Endometrial microvascular endothelial cells (primary cell): ENCODE data around the gene VPS13A. TPM values are rescaled to one million over a fixed set of nuclear protein-coding genes. Genes with fewer than 3 reads are reported as not detected.

Source experiments
- in situ Hi-C: cut with HindIII; loops from 2 replicates; pipeline ENCODE4 v1.10.0; 2017; ENCODE audit warnings: low sequenced_read_pairs, low pct_unique_long_range_greater_than_20kb; ENCODE audit errors: inconsistent ontology term
- total RNA-seq: library from RNA; depleted of rRNA; stranded (reverse); fragments of >200 nt; gene quantifications from one replicate; pipeline ENCODE4 v1.2.3, GENCODE V29; 2015; ENCODE audit errors: inconsistent ontology term

VPS13A gene
- total RNA-seq, 1 donor from 2014 or later: 11.3 TPM

DNA sequence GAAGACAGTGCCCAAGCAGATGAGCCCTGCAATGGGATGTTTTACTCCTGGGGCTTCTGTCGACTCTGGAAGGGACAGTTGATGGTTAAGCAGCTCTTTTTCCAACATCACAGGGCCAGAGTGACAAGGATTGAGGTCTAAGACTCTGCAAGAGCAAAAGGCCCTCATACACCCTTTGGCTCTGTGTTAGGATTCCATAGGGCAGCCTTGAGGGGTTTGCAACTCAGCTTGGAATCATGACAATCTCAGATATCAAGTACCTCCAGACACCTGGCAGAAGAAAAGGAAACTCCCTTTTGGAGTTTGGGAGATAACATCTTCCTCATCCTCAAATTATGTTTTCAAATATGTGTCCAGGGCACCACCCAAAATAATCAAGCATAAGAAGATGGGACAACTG lies 265.1 kb downstream of the VPS13A start:
- in situ Hi-C loops: no loop called here

DNA sequence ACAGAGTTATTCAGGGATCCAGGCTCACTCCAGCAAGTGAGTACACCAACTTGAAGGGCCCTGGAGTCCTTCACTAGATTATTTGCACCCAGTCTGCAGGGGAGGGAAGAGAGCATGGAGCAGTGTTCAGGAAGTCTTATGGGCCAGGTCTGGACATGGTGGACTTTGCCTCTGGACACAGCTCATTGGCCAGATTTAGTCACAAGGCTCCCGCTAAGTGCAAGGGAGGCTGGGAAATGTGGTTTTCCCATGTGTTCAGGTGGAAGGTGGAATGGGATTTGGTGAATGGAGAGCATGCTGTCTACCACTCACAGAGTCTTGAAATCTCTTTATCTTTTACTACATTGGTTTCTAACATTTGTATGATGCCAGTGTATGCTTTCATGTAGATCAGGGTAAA lies 270.3 kb downstream of the VPS13A start:
- in situ Hi-C loops: no loop called here

DNA sequence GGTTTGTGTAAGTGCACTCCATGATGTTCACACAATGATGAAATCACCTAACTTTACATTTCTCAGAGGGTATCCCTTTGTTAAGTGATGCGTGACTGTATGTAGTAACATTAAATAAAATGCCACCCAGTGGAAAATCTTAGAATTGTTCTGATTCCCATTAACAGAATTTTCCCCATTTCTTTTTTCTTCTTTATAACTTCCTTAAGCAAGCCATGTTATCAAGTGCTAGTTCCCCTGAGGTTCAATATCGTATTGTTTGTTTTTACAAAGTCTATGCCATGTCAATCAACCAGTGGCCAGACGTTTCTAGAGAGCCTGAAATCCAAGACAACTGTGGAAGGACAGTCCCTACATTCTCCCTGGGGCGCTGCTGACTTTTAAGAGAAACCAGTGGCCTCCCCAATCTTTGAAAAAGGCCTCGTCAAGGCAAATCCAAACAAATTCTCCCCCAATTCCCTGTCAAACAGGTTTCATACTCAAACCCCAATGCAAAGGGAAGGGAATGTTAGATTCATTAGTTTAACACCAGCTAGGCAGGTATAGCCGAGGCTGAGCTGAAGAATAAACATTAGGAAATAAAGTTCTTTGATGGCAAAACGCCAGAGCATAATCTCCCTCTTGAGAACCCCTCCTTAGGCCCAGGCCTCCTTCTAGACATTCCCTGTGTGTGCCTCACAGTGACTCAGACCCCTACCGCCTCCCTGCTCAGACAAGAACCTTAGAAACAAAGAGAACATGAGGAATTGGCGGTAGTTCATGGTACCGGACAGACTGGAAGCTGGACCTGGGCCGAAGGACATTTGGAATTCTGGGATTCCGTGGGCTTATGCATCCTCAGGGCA lies 272.1 kb downstream of the VPS13A start:
- in situ Hi-C loops: no loop called here

DNA sequence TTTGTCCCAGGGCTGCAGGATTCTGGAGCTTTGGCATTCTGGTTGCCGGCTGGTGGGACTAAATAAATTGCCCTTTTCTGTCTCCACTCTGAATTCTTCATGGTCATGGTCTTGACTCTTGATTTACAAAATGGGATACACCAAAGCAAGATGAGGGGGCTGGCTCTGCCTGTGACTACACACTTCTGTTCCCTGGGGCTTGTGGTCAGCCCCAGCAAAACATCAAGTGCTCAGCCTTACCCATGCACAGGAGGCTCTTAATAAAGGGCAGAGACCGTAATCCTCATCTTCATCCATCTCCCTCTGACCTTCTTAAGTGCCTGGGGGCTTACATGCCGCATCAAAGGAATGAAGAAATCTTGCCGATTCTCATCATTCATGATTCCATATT lies 272.7 kb downstream of the VPS13A start:
- in situ Hi-C loops: no loop called here

DNA sequence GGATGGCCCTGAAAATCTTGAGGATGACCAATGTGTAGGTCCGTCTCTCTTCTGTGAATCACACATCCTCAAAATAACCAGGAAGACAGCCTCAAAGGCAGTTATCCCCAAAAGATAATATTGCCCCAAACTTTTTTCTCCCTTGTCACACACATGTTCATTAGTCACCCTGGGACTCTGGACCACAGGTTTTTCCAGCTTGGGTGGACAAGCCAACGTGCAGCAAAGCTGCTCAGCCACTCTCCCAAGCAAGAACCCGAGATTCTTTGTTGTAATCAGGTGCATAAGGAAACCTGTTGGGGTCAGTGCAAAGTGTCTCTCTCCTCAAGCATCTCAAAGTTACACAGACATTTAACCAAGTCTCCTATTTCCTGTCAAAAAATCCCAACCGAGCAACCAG lies 274.2 kb downstream of the VPS13A start:
- in situ Hi-C loops: no loop called here

DNA sequence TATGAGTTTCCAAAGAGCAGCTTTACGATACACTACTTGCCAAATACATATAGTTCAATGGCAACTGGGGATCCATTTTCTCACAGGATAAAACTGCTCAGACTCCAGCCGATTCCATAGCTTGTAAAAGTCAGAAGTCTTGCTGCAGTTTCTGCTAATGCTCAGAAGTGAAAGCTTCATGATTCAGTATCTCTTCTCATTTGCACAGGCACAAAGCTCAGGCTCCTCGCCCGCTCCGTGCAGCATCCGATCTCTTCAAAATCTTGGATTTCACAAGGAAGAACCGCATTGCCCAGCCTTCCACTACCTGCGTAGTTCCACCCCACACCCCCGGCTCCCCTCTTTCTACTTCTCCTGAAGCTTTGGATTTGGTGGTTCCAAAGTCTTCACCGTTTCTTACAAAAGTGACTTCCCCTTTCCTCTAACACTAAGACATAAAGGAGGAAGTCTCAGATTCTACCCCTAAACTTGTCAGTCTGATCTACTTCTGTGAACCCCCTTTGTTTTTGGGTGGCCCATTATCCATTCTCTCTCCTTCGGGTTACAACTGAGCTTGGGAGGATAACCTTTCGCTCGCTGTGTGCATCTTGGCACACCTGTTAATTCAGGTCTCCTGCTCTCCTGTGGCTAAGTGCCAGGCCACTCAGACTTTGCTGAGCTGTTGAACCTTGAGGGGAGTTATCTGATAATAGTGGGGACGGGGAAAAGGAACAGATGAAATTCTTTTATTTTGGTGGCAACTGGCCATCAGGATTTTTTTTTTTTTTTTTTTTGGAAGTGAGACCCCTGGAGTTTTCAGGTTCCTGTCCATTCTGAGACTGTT lies 276.7 kb downstream of the VPS13A start:
- in situ Hi-C loops: no loop called here

DNA sequence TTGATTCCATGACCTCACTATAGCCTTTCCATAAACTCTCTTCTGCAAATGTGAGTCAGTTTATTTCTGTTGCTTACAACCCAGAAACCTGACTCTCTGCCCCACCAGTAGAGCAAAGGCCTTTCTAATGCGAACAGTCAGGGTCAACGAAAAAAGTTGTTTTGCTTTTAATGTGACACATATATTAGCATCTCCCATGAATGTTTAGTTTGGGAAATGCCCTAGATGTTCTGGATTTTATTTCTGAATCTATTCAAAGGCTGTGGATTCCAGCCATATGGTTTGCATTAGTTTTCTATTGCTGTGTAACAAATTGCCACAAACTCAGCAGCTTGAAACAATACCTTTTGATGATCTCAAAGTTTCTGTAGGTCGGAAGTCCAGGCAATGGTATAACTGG lies 277.3 kb downstream of the VPS13A start:
- in situ Hi-C loops: no loop called here

DNA sequence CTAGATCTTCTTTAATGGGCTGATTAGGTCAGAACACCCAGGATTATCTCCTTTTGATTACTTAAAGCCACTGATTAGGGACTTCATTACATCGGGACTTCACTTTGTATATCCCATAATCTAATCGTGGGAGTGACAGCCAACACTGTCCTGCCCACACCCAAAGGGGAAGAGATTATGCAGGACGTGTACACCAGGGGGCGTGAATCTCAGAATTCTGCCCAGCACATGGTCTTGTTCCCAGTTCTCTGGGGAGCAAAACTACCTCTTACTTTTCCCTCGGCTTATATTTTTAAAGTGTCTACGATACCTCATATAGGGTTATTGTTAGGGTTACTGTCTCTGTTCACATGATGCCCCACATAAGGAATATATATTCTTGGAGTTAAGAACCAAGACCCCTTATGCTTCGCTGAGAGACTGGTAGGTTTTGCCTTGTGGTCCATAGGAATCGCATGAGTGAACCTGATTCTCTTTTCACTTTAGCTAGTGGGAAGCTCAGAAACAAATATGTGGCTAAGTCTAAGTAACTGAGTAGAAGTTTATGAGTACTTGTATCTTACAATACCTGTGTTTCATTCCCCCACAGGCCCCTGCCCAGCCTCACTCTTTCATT lies 278.1 kb downstream of the VPS13A start:
- in situ Hi-C loops: no loop called here

DNA sequence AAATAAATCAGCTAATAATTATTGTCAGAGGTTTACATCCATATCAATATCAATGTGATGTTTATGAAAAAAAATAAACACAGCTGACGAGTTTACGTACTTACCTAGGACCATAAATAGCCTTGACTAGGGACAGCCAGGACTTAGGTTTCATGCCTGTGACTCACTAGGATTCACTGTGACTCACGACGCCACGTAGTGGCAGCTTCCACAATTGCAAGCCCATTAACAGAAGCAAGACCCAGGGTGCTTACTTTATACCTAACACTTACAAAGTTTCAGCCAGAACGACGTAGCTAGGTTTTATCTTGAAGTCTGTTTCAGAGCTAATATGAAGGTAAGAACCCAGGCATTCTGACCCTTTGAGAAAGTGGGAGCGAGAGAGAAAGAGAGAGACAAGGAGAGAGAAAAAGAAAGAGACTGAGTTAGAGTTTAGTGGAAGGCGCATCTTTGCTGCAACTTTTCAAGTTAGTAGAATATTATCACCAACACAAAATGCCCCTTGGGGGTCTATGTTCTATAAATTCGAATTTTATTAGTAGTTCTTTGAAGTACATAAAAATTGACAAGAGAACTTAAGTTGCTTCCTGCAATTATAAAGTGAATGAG lies 279.6 kb downstream of the VPS13A start:
- in situ Hi-C loops: no loop called here

DNA sequence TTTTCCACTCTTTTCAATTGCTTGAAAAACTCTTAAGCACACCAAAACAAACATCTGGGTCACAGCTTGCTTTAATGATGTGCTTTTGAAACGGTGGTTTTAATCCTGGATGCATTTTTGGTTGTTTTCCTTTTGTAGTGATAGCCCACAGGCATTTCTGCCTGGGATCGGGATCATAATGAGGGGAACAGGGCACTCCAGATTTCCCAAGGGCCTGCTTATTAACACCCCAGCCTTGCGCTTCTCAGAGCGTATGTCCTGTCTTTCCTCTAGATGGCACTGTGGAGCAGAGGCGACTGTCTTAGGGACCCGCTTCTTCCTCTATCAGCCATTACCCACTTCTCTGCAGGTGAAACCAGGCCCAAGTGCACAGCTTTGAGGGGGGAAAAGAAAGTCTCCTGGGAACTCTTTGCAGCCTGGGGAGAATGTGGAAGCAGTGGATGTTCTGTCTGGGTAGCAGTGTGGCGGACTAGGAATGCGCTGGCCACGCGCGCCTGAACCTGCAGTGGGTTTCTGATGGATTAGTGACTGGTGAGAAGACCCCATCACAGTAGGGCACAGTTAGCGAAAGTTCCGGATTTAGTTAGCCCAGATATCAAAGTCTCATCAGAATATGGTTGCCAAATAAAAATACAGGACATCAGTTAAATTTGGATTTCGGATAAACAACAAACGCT lies 280.7 kb downstream of the VPS13A start:
- in situ Hi-C loops: no loop called here

DNA sequence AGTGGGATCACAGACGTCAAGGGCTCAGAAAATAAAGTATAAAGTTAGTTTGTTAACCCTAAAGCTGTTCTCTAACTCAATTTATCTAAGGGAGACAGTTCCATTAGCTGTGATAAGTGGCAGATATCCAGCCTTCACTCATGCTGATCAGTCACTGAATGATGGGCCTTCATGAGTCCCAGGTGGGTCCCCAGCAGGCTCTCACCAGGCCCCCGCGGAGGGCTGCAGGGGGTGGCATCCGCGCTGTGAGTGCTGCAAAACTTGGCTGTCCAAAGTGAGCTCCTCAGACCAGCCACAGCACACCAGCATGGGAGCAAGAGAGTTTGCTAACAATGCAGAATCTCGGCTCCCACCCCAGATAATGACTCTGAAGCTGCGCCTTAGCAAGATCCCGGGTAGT lies 283.6 kb downstream of the VPS13A start:
- in situ Hi-C loops: no loop called here

DNA sequence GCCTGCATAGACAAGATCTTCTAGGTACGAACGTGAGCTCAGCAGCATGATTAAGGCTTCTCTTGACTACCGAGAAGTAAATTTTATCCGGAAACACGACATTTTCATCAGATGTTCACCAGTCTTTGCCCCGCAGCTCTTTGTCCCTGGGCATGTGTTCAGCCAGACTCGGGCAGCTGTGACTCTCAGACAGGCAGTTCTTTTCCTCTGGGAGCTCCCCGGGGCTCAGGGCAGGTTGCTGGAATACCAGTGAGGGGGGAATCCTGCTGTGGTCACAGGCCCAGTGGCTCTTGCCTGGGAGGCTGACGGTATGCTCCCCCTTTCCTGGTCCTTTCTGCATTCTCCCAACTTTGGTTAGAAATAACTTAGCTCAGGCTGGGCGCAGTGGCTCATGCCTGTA lies 284.7 kb downstream of the VPS13A start:
- in situ Hi-C loops: no loop called here

DNA sequence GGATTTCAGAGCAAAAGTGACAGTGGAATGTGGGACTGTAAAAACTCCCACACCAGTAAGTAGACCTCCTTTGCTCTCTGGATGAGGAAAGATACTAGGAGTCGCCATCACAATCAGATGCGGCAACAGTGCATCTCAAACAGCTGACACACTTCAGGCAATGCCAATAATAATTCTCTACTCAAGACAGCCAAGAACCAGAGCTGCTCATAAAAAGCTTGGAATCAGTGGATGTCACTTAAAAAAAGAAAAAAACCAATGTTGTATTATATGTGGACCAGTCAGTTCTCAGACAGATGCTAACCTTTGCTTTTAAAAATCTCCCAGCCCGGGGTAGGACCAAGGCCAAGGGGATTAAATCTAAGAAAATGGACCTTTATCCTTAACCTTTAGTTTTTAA lies 285.8 kb downstream of the VPS13A start:
- in situ Hi-C loops: no loop called here

DNA sequence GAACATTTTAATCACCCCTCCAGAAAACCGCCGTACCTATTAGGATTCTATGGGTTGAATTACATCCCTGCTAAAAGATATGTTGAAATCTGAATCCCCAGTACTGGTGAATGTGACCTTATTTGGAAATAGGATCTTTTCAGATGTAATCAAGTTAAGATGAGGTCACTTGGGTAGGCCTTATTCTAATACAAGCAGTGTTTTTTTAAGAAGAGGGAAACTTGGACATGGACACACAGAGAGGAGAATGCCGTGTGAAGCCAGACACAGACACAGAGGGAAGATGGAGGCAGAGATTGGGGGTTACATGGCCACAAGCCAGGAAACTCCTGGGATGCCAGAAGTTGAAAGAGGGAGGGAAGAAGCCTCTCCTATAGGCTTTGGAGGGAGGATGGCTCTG lies 287.3 kb downstream of the VPS13A start:
- in situ Hi-C loops: no loop called here

DNA sequence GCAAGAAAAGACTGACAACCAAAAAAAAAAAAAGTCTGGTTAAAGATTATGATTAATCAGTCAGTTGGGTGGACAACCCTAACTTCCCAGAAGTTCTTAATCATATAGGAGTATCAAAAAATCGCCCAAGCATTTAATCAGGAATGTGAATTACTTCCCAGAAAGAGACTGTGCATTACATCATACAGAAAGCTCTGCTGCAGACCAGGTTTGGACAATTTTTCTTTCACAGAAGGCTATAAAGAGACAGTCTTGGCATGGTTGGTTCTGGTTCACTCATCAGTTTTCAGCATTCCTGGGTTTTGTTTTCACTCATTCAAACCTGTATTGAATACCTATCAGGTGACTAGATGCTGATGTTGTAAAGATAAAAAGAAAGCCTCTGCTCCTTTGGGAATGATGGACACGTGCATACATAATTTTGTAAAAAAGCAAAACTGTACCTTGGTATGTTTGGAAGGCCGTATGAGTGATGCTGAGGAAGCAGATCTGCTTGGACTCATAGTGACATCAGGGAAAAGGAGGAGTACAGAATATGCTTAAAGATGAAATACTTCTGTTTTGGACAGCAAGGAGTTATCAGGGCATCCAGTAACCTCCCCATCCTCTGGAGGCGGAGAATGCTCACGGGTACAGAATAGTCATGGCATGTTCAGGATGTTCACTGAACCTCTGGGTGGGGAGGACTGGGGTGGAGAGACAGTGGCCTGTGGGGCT lies 292.3 kb downstream of the VPS13A start:
- in situ Hi-C loops: no loop called here
